ENCODE results near the gene LCE1B.

LCE1B gene

GRCh38 chr1:152811671-152812070, at the start of gene LCE1B:
LCE1B (plus strand) TSS chr1:152811971; CDS start chr1:152812447, 476 bp downstream.
- DNase-seq (ENCODE audit: low read depth): no peak

- no peak for DNase-seq (ENCODE audit: low read depth)
Observed at GRCh38 chr1:152768847-152769533, 42.8 kb upstream of the LCE1B start.

GRCh38 chr1:152770411-152770810, 41.4 kb upstream of the LCE1B start:
- DNase-seq (ENCODE audit: low read depth): no peak

GRCh38 chr1:152774875-152775274, 36.9 kb upstream of the LCE1B start, which contains the start of gene LCE1F:
LCE1F (plus strand) TSS chr1:152775140; CDS start chr1:152776372, 1,232 bp downstream.
- DNase-seq (ENCODE audit: low read depth): no peak

GRCh38 chr1:152776361-152776760, 35.4 kb upstream of the LCE1B start:
- DNase-seq (ENCODE audit: low read depth): no peak

GRCh38 chr1:152777510-152778137, 34.1 kb upstream of the LCE1B start:
- DNase-seq (ENCODE audit: low read depth): no peak

- DNase-seq (ENCODE audit: low read depth): no peak
Observed at GRCh38 chr1:152783095-152783494, 28.7 kb upstream of the LCE1B start.

GRCh38 chr1:152786077-152786476, 25.7 kb upstream of the LCE1B start, which contains the start of gene LCE1E:
LCE1E (plus strand) TSS chr1:152786257; CDS start chr1:152787300, 1,043 bp downstream.
- DNase-seq (ENCODE audit: low read depth): no peak

- DNase-seq (ENCODE audit: low read depth): no peak
Observed at GRCh38 chr1:152795686-152796085, 16.1 kb upstream of the LCE1B start.

GRCh38 chr1:152796421-152796820, 15.3 kb upstream of the LCE1B start, which contains the start of gene LCE1D:
LCE1D (plus strand) TSS chr1:152796721; CDS start chr1:152797795, 1,074 bp downstream.
- no peak for DNase-seq (ENCODE audit: low read depth)

- no peak for DNase-seq (ENCODE audit: low read depth)
Observed at GRCh38 chr1:152801333-152801732, 10.4 kb upstream of the LCE1B start.

- no peak for DNase-seq (ENCODE audit: low read depth)
Observed at GRCh38 chr1:152806576-152806975, 5.2 kb upstream of the LCE1B start, which contains the start of gene LCE1C. LCE1C (minus strand) TSS chr1:152806651; CDS start chr1:152805478, 1,173 bp downstream.

GRCh38 chr1:152811050-152811449, 721 bp upstream of the LCE1B start:
- no peak for DNase-seq (ENCODE audit: low read depth)

GRCh38 chr1:152817309-152817708, 5.5 kb downstream of the LCE1B start:
- no peak for DNase-seq (ENCODE audit: low read depth)

GRCh38 chr1:152823294-152823693, 11.5 kb downstream of the LCE1B start:
- no peak for DNase-seq (ENCODE audit: low read depth)

GRCh38 chr1:152824964-152825363, 13.2 kb downstream of the LCE1B start:
- no peak for DNase-seq (ENCODE audit: low read depth)

- DNase-seq (ENCODE audit: low read depth): no peak
Observed at GRCh38 chr1:152827173-152827572, 15.4 kb downstream of the LCE1B start, which contains the start of gene LCE1A. LCE1A (plus strand) TSS chr1:152827473; CDS start chr1:152827473, 0 bp downstream.

- no peak for DNase-seq (ENCODE audit: low read depth)
Observed at GRCh38 chr1:152836870-152837269, 25.1 kb downstream of the LCE1B start.

- DNase-seq (ENCODE audit: low read depth): no peak
Observed at GRCh38 chr1:152842556-152842955, 30.8 kb downstream of the LCE1B start, which contains the start of gene LCE6A. LCE6A (plus strand) TSS chr1:152842856; CDS start chr1:152843521, 665 bp downstream.

GRCh38 chr1:152855661-152856060, 43.9 kb downstream of the LCE1B start:
- DNase-seq (ENCODE audit: low read depth): no peak

GRCh38 chr1:152858062-152858461, 46.3 kb downstream of the LCE1B start:
- no peak for DNase-seq (ENCODE audit: low read depth)

- DNase-seq (ENCODE audit: low read depth): no peak
Observed at GRCh38 chr1:152859696-152860095, 47.9 kb downstream of the LCE1B start, which contains the start of gene LCE7A. LCE7A (plus strand) TSS chr1:152859996; CDS start chr1:152860698, 702 bp downstream.

- no peak for DNase-seq (ENCODE audit: low read depth)
Observed at GRCh38 chr1:152860129-152860528, 48.4 kb downstream of the LCE1B start.
